SK-N-SH (cell line): ENCODE measurements around the gene MEN1. TPM values are rescaled to one million over a fixed set of nuclear protein-coding genes. Genes with fewer than 3 reads are reported as not detected.

ENCODE experiments used
- CTCF ChIA-PET: fragments of 300-600, 350-600 bp; formaldehyde crosslinking; extraction: SDS; loops from one replicate; lab custom pipeline; 2021; lab: Yijun Ruan, JAX
- POLR2A ChIA-PET: fragments of 350-600 bp; sonication (Branson Sonifier 250); formaldehyde crosslinking; extraction: SDS; loops from one replicate; lab custom pipeline; 2020; ENCODE audit warnings: antibody characterized with exemption, inconsistent platforms; lab: Yijun Ruan, JAX
- DNase-seq: peaks from one replicate; pipeline ENCODE4 v3.0.0; 2012
- H2AFZ ChIP-seq: fragments of 200-600 bp; sonication (generic); 2 replicates; pipeline ENCODE4 v1.8.1; 2016; ENCODE audit warnings: antibody characterized with exemption, mild to moderate bottlenecking, low read depth
- H3F3A ChIP-seq: fragments of 200-600 bp; sonication (generic); replicated peaks from 2 replicates; pipeline ENCODE3; 2016; ENCODE audit warnings: antibody characterized with exemption, mild to moderate bottlenecking; ENCODE audit not compliant: insufficient read depth
- H3K27ac ChIP-seq, 2 experiments: fragments of 200-500 bp in 1 of 2; fragments of 200-600 bp in 1 of 2; sonication (Bioruptor generic) in 1 of 2; sonication (generic), shearing (Covaris generic) in 1 of 2; 2 replicates each; pipeline versions ENCODE4 v1.5.1 to v1.6.1; 2014 to 2016; ENCODE audit warnings: low read depth in 2 of 2, inconsistent platforms in 1 of 2, low read length in 1 of 2, mild to moderate bottlenecking in 1 of 2, mixed read lengths in 1 of 2
- H3K27me3 ChIP-seq: fragments of 200-600 bp; sonication (generic), shearing (Covaris generic); 2 replicates; pipeline ENCODE4 v1.6.1; 2016; ENCODE audit warnings: mixed run types; ENCODE audit not compliant: insufficient read depth
- H3K36me3 ChIP-seq, 2 experiments: fragments of 200-500 bp in 1 of 2; fragments of 200-600 bp in 1 of 2; sonication (Bioruptor generic) in 1 of 2; sonication (generic) in 1 of 2; replicated peaks in 1 of 2; 2 replicates each; pipeline versions ENCODE3 to v1.5.1; 2014 to 2016; ENCODE audit warnings: low read length in 1 of 2, mild to moderate bottlenecking in 1 of 2; ENCODE audit not compliant: insufficient read depth in 2 of 2, control insufficient read depth in 1 of 2
- H3K4me1 ChIP-seq, 2 experiments: fragments of 200-500 bp in 1 of 2; fragments of 200-600 bp in 1 of 2; sonication (Bioruptor generic) in 1 of 2; sonication (generic), shearing (Covaris generic) in 1 of 2; 2 replicates each; pipeline versions ENCODE4 v1.5.1 to v1.6.1; 2014 to 2016; ENCODE audit warnings: low read depth in 1 of 2, low read length in 1 of 2, mixed run types in 1 of 2; ENCODE audit not compliant: insufficient read depth in 2 of 2, control insufficient read depth in 1 of 2
- H3K4me2 ChIP-seq: fragments of 200-600 bp; sonication (generic), shearing (Covaris generic); 2 replicates; pipeline ENCODE4 v1.6.1; 2017; ENCODE audit warnings: mixed run types
- H3K4me3 ChIP-seq, 2 experiments: fragments of 200-500 bp in 1 of 2; fragments of 200-600 bp in 1 of 2; sonication (Bioruptor generic) in 1 of 2; sonication (generic), shearing (Covaris generic) in 1 of 2; 2 replicates each; pipeline versions ENCODE4 v1.5.1 to v1.8.1; 2014 to 2016; ENCODE audit warnings: low read depth in 2 of 2, inconsistent platforms in 1 of 2, low read length in 1 of 2, mild to moderate bottlenecking in 1 of 2, mixed read lengths in 1 of 2, moderate library complexity in 1 of 2
- H3K79me2 ChIP-seq: fragments of 200-600 bp; sonication (generic); 2 replicates; pipeline ENCODE4 v1.8.1; 2017; ENCODE audit warnings: mild to moderate bottlenecking; ENCODE audit not compliant: insufficient read depth
- H3K9ac ChIP-seq: fragments of 200-600 bp; sonication (generic); 2 replicates; pipeline ENCODE4 v1.6.1; 2017; ENCODE audit warnings: mixed run types
- H3K9me2 ChIP-seq: fragments of 200-600 bp; sonication (generic); 2 replicates; pipeline ENCODE4 v1.6.1; 2017; ENCODE audit warnings: mixed run types
- H3K9me3 ChIP-seq: fragments of 200-600 bp; sonication (generic); 2 replicates; pipeline ENCODE4 v1.6.1; 2017; ENCODE audit warnings: mixed run types, mild to moderate bottlenecking, moderate library complexity
- H4K20me1 ChIP-seq: fragments of 200-600 bp; sonication (generic); 2 replicates; pipeline ENCODE4 v1.6.1; 2017; ENCODE audit warnings: mild to moderate bottlenecking, mixed run types; ENCODE audit not compliant: insufficient read depth
- CHD2 ChIP-seq: fragments of 150-350 bp; IDR thresholded peaks from 2 replicates; pipeline ENCODE4 v1.6.1; 2018; ENCODE audit warnings: low read length; ENCODE audit not compliant: partially characterized antibody
- ELF1 ChIP-seq: IDR thresholded peaks from 2 replicates; pipeline ENCODE4 v1.4.0; 2012
- EP300 ChIP-seq, 2 experiments: IDR thresholded peaks; 2 replicates each; pipeline versions ENCODE4 v1.4.0 to v1.6.1; 2012; ENCODE audit warnings: borderline replicate concordance in 1 of 2, low read depth in 1 of 2, low read length in 1 of 2
- JUND ChIP-seq: IDR thresholded peaks from 2 replicates; pipeline ENCODE4 v1.4.0; 2012
- MEF2A ChIP-seq: IDR thresholded peaks from 2 replicates; pipeline ENCODE4 v1.4.0; 2012; ENCODE audit warnings: low read depth, borderline replicate concordance
- MXI1 ChIP-seq: IDR thresholded peaks from 2 replicates; pipeline ENCODE4 v1.6.1; 2012; ENCODE audit warnings: mild to moderate bottlenecking, low read depth, low read length, improper control_type of control experiment
- RCOR1 ChIP-seq: fragments of 150-350 bp; IDR thresholded peaks from 2 replicates; pipeline ENCODE4 v1.6.1; 2017; ENCODE audit warnings: antibody characterized with exemption, low read length
- RXRA ChIP-seq: IDR thresholded peaks from 2 replicates; pipeline ENCODE4 v1.4.0; 2012; ENCODE audit warnings: low read depth, mild to moderate bottlenecking, borderline replicate concordance
- TAF1 ChIP-seq: IDR thresholded peaks from 2 replicates; pipeline ENCODE4 v1.6.1; 2012; ENCODE audit warnings: low read depth, mild to moderate bottlenecking, low read length, moderate library complexity, borderline replicate concordance
- TCF12 ChIP-seq: IDR thresholded peaks from 2 replicates; pipeline ENCODE4 v1.4.0; 2012
- YY1 ChIP-seq: IDR thresholded peaks from 2 replicates; pipeline ENCODE4 v1.4.0; 2012; ENCODE audit warnings: low read depth, mild to moderate bottlenecking
- WGBS: methylation state at CpG from one replicate; pipeline ENCODE4 v1.1.6; 2017; ENCODE audit warnings: low lambda C conversion rate; 5-methylcytosine and 5-hydroxymethylcytosine counted together
- polyA plus RNA-seq, 3 experiments: library from polyadenylated mRNA; depleted of rRNA; stranded (reverse); fragments of >200 nt; gene quantifications; 2 replicates each; pipeline ENCODE4 v1.2.3, GENCODE V29; 2012
- TF ChIP-seq, protein P1 (sequence below): IDR thresholded peaks from 2 replicates; pipeline ENCODE4 v1.6.1; 2012; ENCODE audit warnings: mild to moderate bottlenecking, low read depth, low read length, moderate library complexity
- TF ChIP-seq, protein P2 (sequence below): IDR thresholded peaks from 2 replicates; pipeline ENCODE4 v1.4.0; 2012; ENCODE audit warnings: low read depth, borderline replicate concordance
- TF ChIP-seq, protein P3 (sequence below): fragments of 150-350 bp; IDR thresholded peaks from 2 replicates; pipeline ENCODE4 v1.6.1; 2016; ENCODE audit warnings: mild to moderate bottlenecking, low read depth, low read length

Gene MEN1
- polyA plus RNA-seq, 1 of the 3 experiments (the other 2 are of a cell fraction) = 52.9 TPM

DNA sequence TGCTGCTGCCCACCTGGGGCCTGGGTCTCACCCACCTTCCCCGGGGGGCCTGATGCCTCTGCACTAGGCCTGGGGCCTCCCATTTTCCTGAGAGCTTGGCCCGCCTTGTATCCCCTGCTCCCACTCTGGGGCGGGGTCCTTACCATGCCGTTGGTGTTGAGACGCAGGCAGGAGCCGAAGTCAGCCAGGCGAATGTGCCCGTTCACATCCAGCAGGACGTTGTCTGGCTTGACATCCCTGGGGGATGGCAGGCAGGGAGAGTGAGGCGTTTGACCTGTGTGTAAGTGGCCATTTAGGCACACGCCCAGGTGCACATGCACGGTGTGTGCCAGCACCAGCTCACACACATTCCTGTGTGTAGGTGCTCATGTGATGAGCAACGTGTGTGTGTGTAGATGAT lies 29.0 kb upstream of the MEN1 start:
- 86% methylated on average over 4 of the region's 13 CpGs for WGBS
- POLR2A ChIA-PET = no interaction called here

DNA sequence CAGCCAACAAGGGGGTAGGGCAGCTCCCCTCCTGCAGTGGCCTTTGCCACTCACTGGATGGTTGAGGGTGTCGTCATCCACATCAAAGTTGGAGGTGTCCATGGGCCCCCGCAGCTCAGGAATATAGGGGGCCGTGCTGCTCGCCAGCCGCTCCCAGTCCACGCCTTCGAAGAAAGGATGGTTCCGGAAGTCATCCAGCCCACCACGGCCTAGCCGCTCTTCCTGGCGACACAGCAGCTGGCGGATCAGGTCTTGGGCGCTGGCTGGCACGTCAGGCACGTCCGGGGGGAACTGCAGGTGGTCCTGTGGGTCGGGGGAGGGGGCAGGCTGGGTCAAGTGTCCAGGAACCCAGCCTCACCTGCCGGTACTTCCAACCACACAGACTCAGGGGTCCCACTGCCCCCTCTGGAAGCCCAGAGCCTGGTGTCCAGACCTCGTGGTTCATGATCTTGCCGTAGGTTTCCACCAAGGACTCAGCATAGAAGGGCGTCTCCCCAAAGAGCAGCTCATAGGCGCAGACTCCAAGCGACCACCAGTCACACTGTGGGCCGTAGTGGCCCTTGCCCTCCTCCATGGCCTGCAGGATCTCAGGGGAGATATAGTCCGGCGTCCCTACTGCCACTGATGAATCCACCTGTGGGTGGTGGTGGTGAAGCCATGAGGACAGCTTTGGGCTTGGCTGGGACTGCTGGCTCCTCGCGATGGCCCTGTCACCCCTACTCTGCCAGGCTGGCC lies 28.4 kb upstream of the MEN1 start:
- H3K79me2 ChIP-seq = no peaks in the 10 kb centered on the region
- H3K36me3 ChIP-seq = no peaks in the 10 kb centered on the region
- no peak overlapping the region for H3K4me2 ChIP-seq
- no peak overlapping the region for H3K9ac ChIP-seq
- H4K20me1 ChIP-seq = no peaks in the 10 kb centered on the region
- 93% methylated on average over 16 of the region's 28 CpGs for WGBS
- TF ChIP-seq ELF1 (no peak), YY1 (no peak), MEF2A (no peak)
- H3F3A ChIP-seq = no peaks in the 10 kb centered on the region
- ChIA-PET POLR2A (no interaction called here), CTCF (interaction anchor here (1.3 kb wide), 1 partner anchor 11 kb away, joined by 6 read pairs; no protein-coding TSS in a partner anchor)
- H3K4me3 ChIP-seq = no peak overlapping the region
- H2AFZ ChIP-seq = no peak overlapping the region
- H3K9me3 ChIP-seq = no peaks in the 10 kb centered on the region
- no peaks in the 10 kb centered on the region for H3K9me2 ChIP-seq
- no peaks in the 10 kb centered on the region for H3K27me3 ChIP-seq
- no peak overlapping the region for H3K27ac ChIP-seq
- DNase-seq = no peak
- peaks cover under 1 to 10% of the 10 kb centered on the region in 2 experiments; a peak in 2 of 4 replicates for H3K4me1 ChIP-seq

More for the DNA sequence above, 29.0 kb upstream of the MEN1 start:
- Histone ChIP-seq H3K9me3 (no peaks in the 10 kb centered on the region), H3K36me3 (no peaks in the 10 kb centered on the region), H3K9ac (no peak overlapping the region), H3K79me2 (no peaks in the 10 kb centered on the region), H3K4me2 (no peak overlapping the region), H3K9me2 (no peaks in the 10 kb centered on the region), H3K27me3 (no peaks in the 10 kb centered on the region), H3K4me3 (no peak overlapping the region), H3F3A (no peaks in the 10 kb centered on the region), H3K27ac (no peak overlapping the region), H3K4me1 (peaks cover 4 to 10% of the 10 kb centered on the region in 2 experiments; a peak in 2 of 4 replicates), H4K20me1 (no peaks in the 10 kb centered on the region), H2AFZ (no peak overlapping the region)
- DNase-seq = no peak
- TF ChIP-seq JUND (no peak), MXI1 (no peak), EP300 (IDR thresholded peaks at IDR 0.05; ENCODE audit: borderline replicate concordance in 1 of 2, low read depth in 1 of 2, low read length in 1 of 2) (no peak)
- CTCF ChIA-PET = interaction anchor here (1.3 kb wide), 1 partner anchor 11 kb away, joined by 6 read pairs; no protein-coding TSS in a partner anchor

DNA sequence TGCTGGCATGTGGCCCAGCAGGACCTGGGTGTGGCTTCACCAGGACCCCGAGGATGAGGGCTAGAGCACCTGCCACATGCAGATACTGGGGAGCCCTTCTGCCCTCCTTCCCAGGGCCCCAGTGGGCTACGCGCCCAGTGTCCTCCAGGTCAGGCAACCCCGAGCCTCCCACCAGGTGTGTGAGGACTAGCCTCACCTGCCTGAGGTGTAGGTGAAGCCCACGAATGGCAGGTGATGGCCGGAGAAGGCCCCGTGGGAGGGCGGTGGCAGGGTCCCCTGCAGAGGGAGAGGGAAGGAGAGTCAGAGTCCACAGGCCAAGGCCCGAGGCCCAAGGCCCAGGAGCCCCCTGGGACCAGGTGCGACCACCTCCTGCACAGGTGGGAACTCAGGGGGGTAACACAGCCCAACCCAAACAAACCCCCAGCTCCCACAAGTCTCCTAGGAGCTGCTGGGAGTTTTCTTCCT lies 27.6 kb upstream of the MEN1 start:
- no peaks in the 10 kb centered on the region for H3K36me3 ChIP-seq
- no peak overlapping the region for H3K4me2 ChIP-seq
- no peaks in the 10 kb centered on the region for H3F3A ChIP-seq
- no peak overlapping the region for H3K27ac ChIP-seq
- H4K20me1 ChIP-seq = no peaks in the 10 kb centered on the region
- H2AFZ ChIP-seq = no peak overlapping the region
- ChIA-PET CTCF (interaction anchor here (0.7 to 3.7 kb wide), 3 partner anchors 12 to 424 kb away, joined by 3 to 15 read pairs (median 6); partner anchors contain the start of gene POLA2), POLR2A (interaction anchor here (1.5 kb wide), 1 partner anchor 27 kb away, joined by 4 read pairs; the partner anchor contains the start of gene MEN1)
- 99% methylated on average over 8 of the region's 10 CpGs for WGBS
- H3K9me3 ChIP-seq = no peaks in the 10 kb centered on the region
- H3K9ac ChIP-seq = no peak overlapping the region
- no peak for DNase-seq
- no peaks in the 10 kb centered on the region for H3K79me2 ChIP-seq
- H3K4me3 ChIP-seq = no peak overlapping the region
- no peaks in the 10 kb centered on the region for H3K9me2 ChIP-seq
- H3K4me1 ChIP-seq = peaks cover 0 to 7% of the 10 kb centered on the region in 2 experiments; a peak in 2 of 4 replicates
- no peaks in the 10 kb centered on the region for H3K27me3 ChIP-seq
- TF ChIP-seq TAF1 (no peak), TCF12 (no peak), RCOR1 (no peak), ELF1 (no peak), RXRA (no peak), CHD2 (no peak)
- TF ChIP-seq, protein P1, sequence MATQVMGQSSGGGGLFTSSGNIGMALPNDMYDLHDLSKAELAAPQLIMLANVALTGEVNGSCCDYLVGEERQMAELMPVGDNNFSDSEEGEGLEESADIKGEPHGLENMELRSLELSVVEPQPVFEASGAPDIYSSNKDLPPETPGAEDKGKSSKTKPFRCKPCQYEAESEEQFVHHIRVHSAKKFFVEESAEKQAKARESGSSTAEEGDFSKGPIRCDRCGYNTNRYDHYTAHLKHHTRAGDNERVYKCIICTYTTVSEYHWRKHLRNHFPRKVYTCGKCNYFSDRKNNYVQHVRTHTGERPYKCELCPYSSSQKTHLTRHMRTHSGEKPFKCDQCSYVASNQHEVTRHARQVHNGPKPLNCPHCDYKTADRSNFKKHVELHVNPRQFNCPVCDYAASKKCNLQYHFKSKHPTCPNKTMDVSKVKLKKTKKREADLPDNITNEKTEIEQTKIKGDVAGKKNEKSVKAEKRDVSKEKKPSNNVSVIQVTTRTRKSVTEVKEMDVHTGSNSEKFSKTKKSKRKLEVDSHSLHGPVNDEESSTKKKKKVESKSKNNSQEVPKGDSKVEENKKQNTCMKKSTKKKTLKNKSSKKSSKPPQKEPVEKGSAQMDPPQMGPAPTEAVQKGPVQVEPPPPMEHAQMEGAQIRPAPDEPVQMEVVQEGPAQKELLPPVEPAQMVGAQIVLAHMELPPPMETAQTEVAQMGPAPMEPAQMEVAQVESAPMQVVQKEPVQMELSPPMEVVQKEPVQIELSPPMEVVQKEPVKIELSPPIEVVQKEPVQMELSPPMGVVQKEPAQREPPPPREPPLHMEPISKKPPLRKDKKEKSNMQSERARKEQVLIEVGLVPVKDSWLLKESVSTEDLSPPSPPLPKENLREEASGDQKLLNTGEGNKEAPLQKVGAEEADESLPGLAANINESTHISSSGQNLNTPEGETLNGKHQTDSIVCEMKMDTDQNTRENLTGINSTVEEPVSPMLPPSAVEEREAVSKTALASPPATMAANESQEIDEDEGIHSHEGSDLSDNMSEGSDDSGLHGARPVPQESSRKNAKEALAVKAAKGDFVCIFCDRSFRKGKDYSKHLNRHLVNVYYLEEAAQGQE = no peak
- TF ChIP-seq, protein P2, sequence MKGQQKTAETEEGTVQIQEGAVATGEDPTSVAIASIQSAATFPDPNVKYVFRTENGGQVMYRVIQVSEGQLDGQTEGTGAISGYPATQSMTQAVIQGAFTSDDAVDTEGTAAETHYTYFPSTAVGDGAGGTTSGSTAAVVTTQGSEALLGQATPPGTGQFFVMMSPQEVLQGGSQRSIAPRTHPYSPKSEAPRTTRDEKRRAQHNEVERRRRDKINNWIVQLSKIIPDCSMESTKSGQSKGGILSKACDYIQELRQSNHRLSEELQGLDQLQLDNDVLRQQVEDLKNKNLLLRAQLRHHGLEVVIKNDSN = no peak
- TF ChIP-seq, protein P3, sequence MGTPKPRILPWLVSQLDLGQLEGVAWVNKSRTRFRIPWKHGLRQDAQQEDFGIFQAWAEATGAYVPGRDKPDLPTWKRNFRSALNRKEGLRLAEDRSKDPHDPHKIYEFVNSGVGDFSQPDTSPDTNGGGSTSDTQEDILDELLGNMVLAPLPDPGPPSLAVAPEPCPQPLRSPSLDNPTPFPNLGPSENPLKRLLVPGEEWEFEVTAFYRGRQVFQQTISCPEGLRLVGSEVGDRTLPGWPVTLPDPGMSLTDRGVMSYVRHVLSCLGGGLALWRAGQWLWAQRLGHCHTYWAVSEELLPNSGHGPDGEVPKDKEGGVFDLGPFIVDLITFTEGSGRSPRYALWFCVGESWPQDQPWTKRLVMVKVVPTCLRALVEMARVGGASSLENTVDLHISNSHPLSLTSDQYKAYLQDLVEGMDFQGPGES = no peak
